Activated CD8-positive, alpha-beta memory T cell treated with anti-CD3 and anti-CD28 coated beads, Interleukin-2, amount 10 ng/mL, durations not matched to agents 7 days and 5 days (primary cell): ENCODE results near the gene KCNG1. TPM values are rescaled to one million over a fixed set of nuclear protein-coding genes. Genes with fewer than 3 reads are reported as not detected.

Experiments used
- ATAC-seq: fragments of 150-1000 bp; cut with Tn5 transposase; one replicate; pipeline ENCODE4 v1.10.0; 2021; ENCODE audit warnings: moderate library complexity
- CTCF ChIA-PET: fragments of 350-600 bp; sonication (Branson Sonifier 250); formaldehyde crosslinking; loops from one replicate; lab custom pipeline; 2021; ENCODE audit warnings: antibody characterized with exemption; lab: Charles Lee
- DNase-seq: peaks from one replicate; pipeline ENCODE4 v3.0.0-alpha.2; 2020
- H3K27ac Mint-ChIP-seq: one replicate; pipeline ENCODE4 v1.8.0; 2021; ENCODE audit warnings: mild to moderate bottlenecking, mixed read lengths
- H3K27me3 Mint-ChIP-seq: one replicate; pipeline ENCODE4 v1.8.0; 2021; ENCODE audit warnings: mixed read lengths
- H3K36me3 Mint-ChIP-seq: one replicate; pipeline ENCODE4 v1.8.0; 2021; ENCODE audit warnings: mild to moderate bottlenecking, mixed read lengths
- H3K4me1 Mint-ChIP-seq: one replicate; pipeline ENCODE4 v1.8.0; 2021; ENCODE audit warnings: mixed read lengths
- H3K4me3 Mint-ChIP-seq: one replicate; pipeline ENCODE4 v1.8.0; 2021; ENCODE audit warnings: mild to moderate bottlenecking, moderate library complexity, mixed read lengths
- H3K9me3 Mint-ChIP-seq: one replicate; pipeline ENCODE4 v1.8.0; 2022; ENCODE audit warnings: low read depth, mixed read lengths
- total RNA-seq, 2 experiments: library from RNA; stranded (reverse); gene quantifications; one replicate each; pipeline ENCODE4 v1.2.3, GENCODE V29; 2021

KCNG1 gene
- total RNA-seq, 2 experiments from 2014 or later = 1.1 TPM; not detected in 1

GRCh38 chr20:50957798-50958614, 64.9 kb downstream of the KCNG1 start, which contains the start of gene DPM1:
DPM1 (minus strand) TSS chr20:50958532; CDS start chr20:50958523, 9 bp downstream.
- Mint-ChIP-seq H3K36me3 (peaks cover 23% of the 10 kb centered on the region), H3K27me3 (no peaks in the 10 kb centered on the region), H3K27ac (peak within 1 kb of the TSS; percentile 98), H3K4me3 (peak within 1 kb of the TSS; percentile 93), H3K4me1 (peaks cover 64% of the 10 kb centered on the region), H3K9me3 (no peaks in the 10 kb centered on the region)
- CTCF ChIA-PET = interaction anchor here (0.7 to 3.3 kb wide), 11 partner anchors 17 to 209 kb away, joined by 3 to 53 read pairs (median 7); partner anchors contain the start of genes ADNP and BCAS4
- peak; percentile 92 for DNase-seq
- peak; percentile 82 for ATAC-seq

GRCh38 chr20:50957276-50957675, 65.6 kb downstream of the KCNG1 start:
- H3K27ac Mint-ChIP-seq = peak overlapping the region; percentile 98
- no peak for ATAC-seq
- CTCF ChIA-PET = interaction anchor here (0.7 to 3.3 kb wide), 7 partner anchors 24 to 166 kb away, joined by 4 to 53 read pairs (median 13); partner anchors contain the start of genes ADNP and BCAS4
- H3K36me3 Mint-ChIP-seq = peaks cover 25% of the 10 kb centered on the region
- no peak for DNase-seq
- H3K9me3 Mint-ChIP-seq = no peaks in the 10 kb centered on the region
- H3K4me3 Mint-ChIP-seq = peak overlapping the region; percentile 93
- peaks cover 64% of the 10 kb centered on the region for H3K4me1 Mint-ChIP-seq
- H3K27me3 Mint-ChIP-seq = no peaks in the 10 kb centered on the region

DNA sequence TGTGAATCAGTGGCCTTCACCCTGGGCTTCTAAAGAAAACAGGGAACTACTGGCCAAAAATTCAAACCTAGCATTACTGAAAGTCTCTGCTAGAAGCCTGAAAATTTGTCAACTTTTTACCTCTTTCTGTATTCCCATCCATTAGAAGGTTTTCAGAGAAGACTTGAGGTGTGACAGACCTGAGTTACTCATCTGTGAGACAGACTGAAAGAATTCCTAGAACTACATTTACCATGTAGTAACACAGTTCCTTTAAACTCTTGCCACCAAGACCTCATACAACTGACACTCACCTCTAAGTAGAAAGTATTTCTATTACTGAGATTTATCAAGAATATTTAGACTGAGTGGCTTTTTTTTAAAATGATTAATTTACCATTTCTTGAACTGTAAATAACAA, 69.1 kb downstream of the KCNG1 start:
- H3K27me3 Mint-ChIP-seq = no peaks in the 10 kb centered on the region
- DNase-seq (no peak), ATAC-seq (no peak)
- H3K9me3 Mint-ChIP-seq = no peaks in the 10 kb centered on the region
- H3K4me3 Mint-ChIP-seq = no peak overlapping the region
- no peak overlapping the region for H3K27ac Mint-ChIP-seq
- peaks cover 33% of the 10 kb centered on the region for H3K36me3 Mint-ChIP-seq
- H3K4me1 Mint-ChIP-seq = peaks cover 45% of the 10 kb centered on the region
- CTCF ChIA-PET = interaction anchor here (1.0 to 1.5 kb wide), 4 partner anchors 9 to 160 kb away, joined by 3 to 6 read pairs (median 3); partner anchors contain the start of genes ADNP and BCAS4

Other genes starting within 250 kb of the KCNG1 start
- 10 to 100 TPM; 37.6 to 44.8 TPM for gene BCAS4, start 228.0 kb downstream of the KCNG1 start, total RNA-seq
- gene ADNP, start 91.7 kb downstream of the KCNG1 start, total RNA-seq = 10 to 100 TPM; 66.1 to 81.2 TPM
- gene DPM1, start 64.6 kb downstream of the KCNG1 start, total RNA-seq = 10 to 100 TPM; 51.8 to 62.8 TPM
- gene MOCS3, start 64.3 kb downstream of the KCNG1 start, total RNA-seq = 1 to 10 TPM; 4.6 to 6.1 TPM